ENCODE measurements around the gene IFI27L1.

Gene IFI27L1, protein sequence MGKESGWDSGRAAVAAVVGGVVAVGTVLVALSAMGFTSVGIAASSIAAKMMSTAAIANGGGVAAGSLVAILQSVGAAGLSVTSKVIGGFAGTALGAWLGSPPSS

DNA sequence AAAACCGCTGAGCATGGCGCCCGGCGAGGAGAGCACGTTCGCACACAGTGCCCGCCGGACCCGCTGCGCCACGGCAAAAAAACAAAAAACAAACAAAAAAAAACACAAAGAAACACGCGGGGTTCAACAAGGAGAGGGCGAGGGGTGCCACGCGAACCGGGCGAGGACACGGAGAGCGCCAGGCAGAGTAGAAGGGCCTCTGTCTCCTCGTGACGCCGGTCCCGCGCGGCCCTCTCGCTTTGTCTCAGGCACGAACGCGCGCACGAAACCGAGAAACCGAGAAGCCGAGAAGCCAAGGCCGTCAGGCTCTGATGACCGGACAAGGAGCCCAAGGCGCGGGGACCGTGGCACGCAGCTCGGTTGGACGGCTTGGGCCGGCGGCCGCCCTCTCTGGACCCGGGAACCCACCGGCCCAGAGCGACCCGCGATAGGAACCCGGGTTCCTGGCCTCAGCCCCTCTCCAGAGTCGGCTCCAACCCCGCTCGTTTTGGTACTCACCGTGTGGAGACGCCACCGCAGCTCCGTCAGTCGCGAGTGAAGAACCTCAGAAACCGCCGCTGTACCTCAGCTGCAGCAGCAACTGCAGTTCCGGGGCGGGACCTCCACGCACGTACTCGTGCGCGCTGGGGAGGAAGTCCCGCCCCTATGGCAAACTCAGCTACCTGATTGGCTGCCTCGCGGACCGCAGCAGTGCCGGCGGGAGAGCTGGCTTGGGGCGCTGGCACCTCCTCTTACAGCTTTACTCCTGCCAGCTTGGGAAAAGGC, at the start of gene IFI27L1, which contains the start of gene DDX24:
Gene IFI27L1 (plus strand): TSS at position 690 of the 765 bp plus-strand sequence. CDS start 15,628 bp downstream, outside the sequence.
Gene DDX24 (minus strand): TSS at position 582 of the 765 bp plus-strand sequence. CDS start 1,460 bp downstream, outside the sequence.
- Histone ChIP-seq H3K79me2 (ENCODE audit: low read length) (peaks cover 69% of the 10 kb centered on the region), H3K36me3 (replicated peaks; ENCODE audit: insufficient read depth, low read length) (no peaks in the 10 kb centered on the region), H3K4me2 (ENCODE audit: low read depth, low read length) (peak within 1 kb of the TSS; percentile 83), H3K9ac (ENCODE audit: low read length) (peak within 1 kb of the TSS; percentile 95), H3F3A (ENCODE audit: insufficient read depth, low read length) (0 out of 2 replicates have a peak, but pooled peaks cover 5% of the 10 kb centered on the region), H4K20me1 (ENCODE audit: insufficient read depth, low read length) (no peaks in the 10 kb centered on the region; the same call in 1 of the 2 replicates), H3K4me1 (ENCODE audit: low read length) (peaks cover 13% of the 10 kb centered on the region; the same call in 1 of the 2 replicates), H3K27ac (ENCODE audit: low read length) (peak within 1 kb of the TSS; percentile 88), H3K4me3 (ENCODE audit: low read length) (peak within 1 kb of the TSS; percentile 83), H3K9me2 (replicated peaks; ENCODE audit: insufficient read depth, low read length) (no peaks in the 10 kb centered on the region), H2AFZ (ENCODE audit: low read length) (peak within 1 kb of the TSS; percentile 83), H3K27me3 (replicated peaks; ENCODE audit: insufficient read depth, low read length) (no peaks in the 10 kb centered on the region), H3K9me3 (replicated peaks; ENCODE audit: insufficient read depth, low read length) (no peaks in the 10 kb centered on the region)
- DNase-seq: peak; percentile 93
- TF ChIP-seq, protein P1, sequence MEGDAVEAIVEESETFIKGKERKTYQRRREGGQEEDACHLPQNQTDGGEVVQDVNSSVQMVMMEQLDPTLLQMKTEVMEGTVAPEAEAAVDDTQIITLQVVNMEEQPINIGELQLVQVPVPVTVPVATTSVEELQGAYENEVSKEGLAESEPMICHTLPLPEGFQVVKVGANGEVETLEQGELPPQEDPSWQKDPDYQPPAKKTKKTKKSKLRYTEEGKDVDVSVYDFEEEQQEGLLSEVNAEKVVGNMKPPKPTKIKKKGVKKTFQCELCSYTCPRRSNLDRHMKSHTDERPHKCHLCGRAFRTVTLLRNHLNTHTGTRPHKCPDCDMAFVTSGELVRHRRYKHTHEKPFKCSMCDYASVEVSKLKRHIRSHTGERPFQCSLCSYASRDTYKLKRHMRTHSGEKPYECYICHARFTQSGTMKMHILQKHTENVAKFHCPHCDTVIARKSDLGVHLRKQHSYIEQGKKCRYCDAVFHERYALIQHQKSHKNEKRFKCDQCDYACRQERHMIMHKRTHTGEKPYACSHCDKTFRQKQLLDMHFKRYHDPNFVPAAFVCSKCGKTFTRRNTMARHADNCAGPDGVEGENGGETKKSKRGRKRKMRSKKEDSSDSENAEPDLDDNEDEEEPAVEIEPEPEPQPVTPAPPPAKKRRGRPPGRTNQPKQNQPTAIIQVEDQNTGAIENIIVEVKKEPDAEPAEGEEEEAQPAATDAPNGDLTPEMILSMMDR (IDR thresholded peaks at IDR 0.05; ENCODE audit: low read length): no peak
- no peak for TF ChIP-seq EZH2 (optimal IDR thresholded peaks at IDR 0.05; ENCODE audit: low read depth, low read length)
- TF ChIP-seq EZH2phosphoT487 (IDR thresholded peaks at IDR 0.05; ENCODE audit: low read length): no peak

DNA sequence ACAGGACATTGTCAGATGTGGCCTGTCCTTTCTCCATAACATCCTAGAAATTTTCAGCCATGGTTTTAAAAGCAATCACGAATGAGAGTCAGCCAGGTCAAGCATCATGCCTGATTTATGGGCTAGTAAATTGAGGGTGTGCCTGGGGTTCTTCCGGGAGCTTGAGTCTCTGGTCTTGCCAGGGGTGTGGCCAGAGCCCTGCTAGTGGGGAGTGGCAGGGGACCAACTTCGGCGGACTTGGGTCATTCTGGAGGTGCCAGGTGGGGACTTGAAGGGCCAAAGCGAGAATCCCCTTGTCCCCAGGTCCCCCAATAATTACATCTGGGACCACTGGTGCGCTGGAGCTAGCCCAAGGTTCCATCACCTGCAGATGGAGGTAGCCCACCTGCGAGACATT, 49.2 kb upstream of the IFI27L1 start:
- Histone ChIP-seq H3F3A (ENCODE audit: insufficient read depth, low read length) (no peaks in the 10 kb centered on the region), H3K9ac (ENCODE audit: low read length) (no peak overlapping the region), H3K4me2 (ENCODE audit: low read depth, low read length) (no peak overlapping the region), H3K27me3 (replicated peaks; ENCODE audit: insufficient read depth, low read length) (no peaks in the 10 kb centered on the region), H3K79me2 (ENCODE audit: low read length) (no peaks in the 10 kb centered on the region), H2AFZ (ENCODE audit: low read length) (no peak overlapping the region), H4K20me1 (ENCODE audit: insufficient read depth, low read length) (no peaks in the 10 kb centered on the region), H3K27ac (ENCODE audit: low read length) (no peak overlapping the region), H3K9me3 (replicated peaks; ENCODE audit: insufficient read depth, low read length) (no peaks in the 10 kb centered on the region), H3K36me3 (replicated peaks; ENCODE audit: insufficient read depth, low read length) (no peaks in the 10 kb centered on the region), H3K4me3 (ENCODE audit: low read length) (no peak overlapping the region), H3K9me2 (replicated peaks; ENCODE audit: insufficient read depth, low read length) (no peaks in the 10 kb centered on the region), H3K4me1 (ENCODE audit: low read length) (no peaks in the 10 kb centered on the region)
- TF ChIP-seq, protein P1 (IDR thresholded peaks at IDR 0.05; ENCODE audit: low read length): no peak
- TF ChIP-seq EZH2phosphoT487 (IDR thresholded peaks at IDR 0.05; ENCODE audit: low read length) (no peak), EZH2 (optimal IDR thresholded peaks at IDR 0.05; ENCODE audit: low read depth, low read length) (no peak)
- no peak for DNase-seq

DNA sequence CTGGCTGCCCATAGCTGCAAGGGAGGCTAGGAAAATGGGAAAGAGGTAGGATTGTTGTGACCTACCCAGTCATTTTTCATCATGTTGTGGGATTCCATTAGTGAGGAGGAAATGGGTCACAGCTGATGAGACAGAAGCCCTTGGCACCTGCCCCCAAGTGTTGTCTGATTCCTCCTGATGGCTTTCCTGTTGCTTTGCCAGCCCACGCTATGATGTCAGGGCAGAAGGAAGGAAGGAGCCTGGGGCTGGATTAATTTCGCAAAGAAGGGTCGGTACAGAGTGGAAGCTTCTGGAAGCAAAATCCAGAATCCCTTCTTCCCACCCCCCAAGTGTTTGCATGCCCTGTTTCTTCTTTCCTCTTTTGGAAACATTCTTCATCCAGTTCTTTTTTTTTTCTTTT, 46.2 kb upstream of the IFI27L1 start:
- H3K27me3 ChIP-seq (replicated peaks; ENCODE audit: insufficient read depth, low read length): no peaks in the 10 kb centered on the region
- H3K79me2 ChIP-seq (ENCODE audit: low read length): no peaks in the 10 kb centered on the region
- no peak overlapping the region for H3K9ac ChIP-seq (ENCODE audit: low read length)
- no peaks in the 10 kb centered on the region for H3K36me3 ChIP-seq (replicated peaks; ENCODE audit: insufficient read depth, low read length)
- no peaks in the 10 kb centered on the region for H3K4me1 ChIP-seq (ENCODE audit: low read length)
- no peaks in the 10 kb centered on the region for H3F3A ChIP-seq (ENCODE audit: insufficient read depth, low read length)
- no peaks in the 10 kb centered on the region for H3K9me2 ChIP-seq (replicated peaks; ENCODE audit: insufficient read depth, low read length)
- H3K27ac ChIP-seq (ENCODE audit: low read length): no peak overlapping the region
- TF ChIP-seq, protein P1 (IDR thresholded peaks at IDR 0.05; ENCODE audit: low read length): no peak
- TF ChIP-seq EZH2phosphoT487 (IDR thresholded peaks at IDR 0.05; ENCODE audit: low read length) (no peak), EZH2 (optimal IDR thresholded peaks at IDR 0.05; ENCODE audit: low read depth, low read length) (no peak)
- H3K4me2 ChIP-seq (ENCODE audit: low read depth, low read length): no peak overlapping the region
- H2AFZ ChIP-seq (ENCODE audit: low read length): no peak overlapping the region
- no peaks in the 10 kb centered on the region for H3K9me3 ChIP-seq (replicated peaks; ENCODE audit: insufficient read depth, low read length)
- no peak overlapping the region for H3K4me3 ChIP-seq (ENCODE audit: low read length)
- no peak for DNase-seq
- H4K20me1 ChIP-seq (ENCODE audit: insufficient read depth, low read length): no peaks in the 10 kb centered on the region

Data from MM.1S (cell line).